Kasumi-1 (cell line): ENCODE results near the gene SP6.

ENCODE experiments used
- DNase-seq, 2 experiments: peaks; one replicate each; lab custom pipeline; 2025; lab: John Stamatoyannopoulos, UW

SP6 gene

GRCh38 chr17:47850692-47851573 lies at the start of gene SP6:
SP6 (minus strand) TSS chr17:47851163; CDS start chr17:47848429, 2,734 bp downstream.
- peak; percentile 22 to 24 for DNase-seq

- DNase-seq = no peak
Measured at GRCh38 chr17:47899643-47900042, 48.7 kb upstream of the SP6 start.

GRCh38 chr17:47898241-47898640 lies 47.3 kb upstream of the SP6 start:
- DNase-seq = peak; percentile 42 to 58

GRCh38 chr17:47897561-47897960 lies 46.6 kb upstream of the SP6 start:
- DNase-seq = no peak

- peak; percentile 74 to 76 for DNase-seq
Measured at GRCh38 chr17:47896672-47897490, 45.9 kb upstream of the SP6 start.

- DNase-seq = peak; percentile 100
Measured at GRCh38 chr17:47895856-47896671, 45.1 kb upstream of the SP6 start, which contains the start of gene SP2. SP2 (plus strand) TSS chr17:47896236; CDS start chr17:47896287, 51 bp downstream.

GRCh38 chr17:47895347-47895855 lies 44.4 kb upstream of the SP6 start:
- DNase-seq = peak in 1 of 2 experiments; percentile 71

GRCh38 chr17:47894498-47895346 lies 43.8 kb upstream of the SP6 start:
- DNase-seq = no peak

GRCh38 chr17:47891545-47892088 lies 40.7 kb upstream of the SP6 start:
- DNase-seq = no peak

- DNase-seq = peak; percentile 90 to 93
Measured at GRCh38 chr17:47889734-47890529, 39.0 kb upstream of the SP6 start.

- no peak for DNase-seq
Measured at GRCh38 chr17:47888293-47888692, 37.3 kb upstream of the SP6 start.

GRCh38 chr17:47884905-47885730 lies 34.2 kb upstream of the SP6 start:
- DNase-seq = no peak

GRCh38 chr17:47884427-47884740 lies 33.4 kb upstream of the SP6 start:
- DNase-seq = no peak

- no peak for DNase-seq
Measured at GRCh38 chr17:47883589-47884426, 32.8 kb upstream of the SP6 start.

GRCh38 chr17:47882695-47883588 lies 32.0 kb upstream of the SP6 start:
- no peak for DNase-seq

GRCh38 chr17:47882247-47882646 lies 31.3 kb upstream of the SP6 start:
- DNase-seq = no peak
